ENCODE measurements around the gene ARFRP1. TPM values are rescaled to one million over a fixed set of nuclear protein-coding genes. Genes with fewer than 3 reads are reported as not detected.

Gene ARFRP1
- total RNA-seq, 2 donors from 2014 or later = 35.3 to 76.9 TPM

- Histone ChIP-seq H3K27ac (no peak overlapping the region), H3K36me3 (no peaks in the 10 kb centered on the region)
These were observed 42.1 kb downstream of the ARFRP1 start for GRCh38 chr20:63665708-63666107.

GRCh38 chr20:63664861-63665594 lies 42.7 kb downstream of the ARFRP1 start:
- Histone ChIP-seq H3K9me3 (no peaks in the 10 kb centered on the region), H3K27me3 (no peaks in the 10 kb centered on the region), H3K4me3 (no peak overlapping the region), H3K4me1 (no peaks in the 10 kb centered on the region), H3K36me3 (no peaks in the 10 kb centered on the region), H3K9ac (ENCODE audit: low read depth in 2 of 2, low read length in 2 of 2) (no peak overlapping the region), H3K27ac (no peak overlapping the region)
- intact Hi-C loops (cut with DNase I) = no loop called here
- TF ChIP-seq CTCF (IDR thresholded peaks at IDR 0.05) = no peak
- DNase-seq = no peak

More at GRCh38 chr20:63665708-63666107, 42.1 kb downstream of the ARFRP1 start:
- intact Hi-C loops (cut with DNase I) = no loop called here
- Histone ChIP-seq H3K9me3 (no peaks in the 10 kb centered on the region), H3K9ac (ENCODE audit: low read depth in 2 of 2, low read length in 2 of 2) (no peak overlapping the region), H3K4me3 (no peak overlapping the region), H3K4me1 (no peaks in the 10 kb centered on the region), H3K27me3 (no peaks in the 10 kb centered on the region)
- TF ChIP-seq CTCF (IDR thresholded peaks at IDR 0.05) = no peak
- no peak for DNase-seq

- H3K9me3 ChIP-seq = no peaks in the 10 kb centered on the region
- H3K4me3 ChIP-seq = no peak overlapping the region
- no peak for TF ChIP-seq CTCF (IDR thresholded peaks at IDR 0.05)
- no peak overlapping the region for H3K27ac ChIP-seq
- no peaks in the 10 kb centered on the region for H3K27me3 ChIP-seq
- H3K4me1 ChIP-seq = peaks cover 6% of the 10 kb centered on the region
- no peak overlapping the region for H3K9ac ChIP-seq (ENCODE audit: low read depth in 2 of 2, low read length in 2 of 2)
- DNase-seq = no peak
- intact Hi-C loops (cut with DNase I) = no loop called here
- H3K36me3 ChIP-seq = no peaks in the 10 kb centered on the region
These were observed 43.5 kb downstream of the ARFRP1 start for GRCh38 chr20:63664143-63664851.

GRCh38 chr20:63663332-63664066 lies 44.3 kb downstream of the ARFRP1 start:
- Histone ChIP-seq H3K9me3 (no peaks in the 10 kb centered on the region), H3K36me3 (no peaks in the 10 kb centered on the region), H3K4me1 (peaks cover 9% of the 10 kb centered on the region), H3K27me3 (no peaks in the 10 kb centered on the region), H3K4me3 (no peak overlapping the region), H3K27ac (no peak overlapping the region), H3K9ac (ENCODE audit: low read depth in 2 of 2, low read length in 2 of 2) (no peak overlapping the region)
- TF ChIP-seq CTCF (IDR thresholded peaks at IDR 0.05) = no peak
- no peak for DNase-seq
- intact Hi-C loops (cut with DNase I) = no loop called here

- Histone ChIP-seq H3K9me3 (no peaks in the 10 kb centered on the region), H3K9ac (ENCODE audit: low read depth in 2 of 2, low read length in 2 of 2) (no peak overlapping the region), H3K36me3 (no peaks in the 10 kb centered on the region), H3K27ac (no peak overlapping the region), H3K27me3 (no peaks in the 10 kb centered on the region), H3K4me1 (peaks cover 9% of the 10 kb centered on the region), H3K4me3 (no peak overlapping the region)
- TF ChIP-seq CTCF (IDR thresholded peaks at IDR 0.05) = no peak
- no peak for DNase-seq
- intact Hi-C loops (cut with DNase I) = no loop called here
These were observed 45.0 kb downstream of the ARFRP1 start for GRCh38 chr20:63662813-63663189.
